ENCODE measurements around the gene ANGPTL7. TPM values are rescaled to one million over a fixed set of nuclear protein-coding genes. Genes with fewer than 3 reads are reported as not detected.
"Not testable (repeated sequence)": the region's sequence is repeated elsewhere in the genome, so short reads cannot be mapped to it uniquely, and the experiment has no call there.

ANGPTL7 gene
- total RNA-seq, 4 donors from 2014 or later, result 4.2 to 16.9 (median 6.9) TPM

- DNase-seq (ENCODE audit: extremely low spot score), result no peak
Observed at GRCh38 chr1:11158720-11159321, 30.3 kb upstream of the ANGPTL7 start.

GRCh38 chr1:11162752-11163151, 26.4 kb upstream of the ANGPTL7 start:
- DNase-seq (ENCODE audit: extremely low spot score); H3K4me3 ChIP-seq; intact Hi-C loops (cut with DNase I); H3K27me3 ChIP-seq; H3K9me3 ChIP-seq; H3K27ac ChIP-seq (replicated peaks in 1 of 4): not testable (repeated sequence)
- H3K36me3 ChIP-seq, result peaks cover 3 to 25% (median 20%) of the 10 kb centered on the region in 4 donors
- WGBS, result 94% methylated on average over 4 of the region's 4 CpGs
- peaks cover 12 to 17% (median 12%) of the 10 kb centered on the region in 4 donors for H3K4me1 ChIP-seq

More at GRCh38 chr1:11158720-11159321, 30.3 kb upstream of the ANGPTL7 start:
- 61% methylated on average over 3 of the region's 3 CpGs for WGBS
- Histone ChIP-seq H3K36me3 (peaks cover 0 to 48% (median 34%) of the 10 kb centered on the region in 4 donors), H3K27ac (replicated peaks in 1 of 4) (no peak overlapping the region), H3K9me3 (no peaks in the 10 kb centered on the region), H3K4me1 (peaks cover 18 to 21% (median 20%) of the 10 kb centered on the region in 4 donors), H3K4me3 (no peak overlapping the region), H3K27me3 (no peaks in the 10 kb centered on the region)
- intact Hi-C loops (cut with DNase I), result no loop called here
- TF ChIP-seq EP300 (IDR thresholded peaks at IDR 0.05), result no peak
- no peak for TF ChIP-seq POLR2AphosphoS5 (IDR thresholded peaks at IDR 0.05)
- no peak for TF ChIP-seq POLR2A (IDR thresholded peaks at IDR 0.05; ENCODE audit: low read depth)
- no peak for TF ChIP-seq CTCF (IDR thresholded peaks at IDR 0.05)

GRCh38 chr1:11166744-11167143, 22.4 kb upstream of the ANGPTL7 start:
- H3K27ac ChIP-seq (replicated peaks in 1 of 4); H3K9me3 ChIP-seq; DNase-seq (ENCODE audit: extremely low spot score); H3K27me3 ChIP-seq; intact Hi-C loops (cut with DNase I); H3K4me3 ChIP-seq; H3K4me1 ChIP-seq: not testable (repeated sequence)
- WGBS, result 100% methylated on average over 5 of the region's 5 CpGs
- peaks cover 3 to 27% (median 11%) of the 10 kb centered on the region in 4 donors for H3K36me3 ChIP-seq

GRCh38 chr1:11168731-11169130, 20.4 kb upstream of the ANGPTL7 start:
- Histone ChIP-seq H3K4me3 (no peak overlapping the region), H3K4me1 (no peaks in the 10 kb centered on the region), H3K27me3 (no peaks in the 10 kb centered on the region), H3K9me3 (no peaks in the 10 kb centered on the region), H3K36me3 (peaks cover 3 to 26% (median 10%) of the 10 kb centered on the region in 4 donors), H3K27ac (replicated peaks in 1 of 4) (no peak overlapping the region)
- TF ChIP-seq POLR2A (IDR thresholded peaks at IDR 0.05; ENCODE audit: low read depth) (no peak), POLR2AphosphoS5 (IDR thresholded peaks at IDR 0.05) (no peak), CTCF (IDR thresholded peaks at IDR 0.05) (no peak), EP300 (IDR thresholded peaks at IDR 0.05) (no peak)
- DNase-seq (ENCODE audit: extremely low spot score), result no peak
- intact Hi-C loops (cut with DNase I), result no loop called here
- 91% methylated on average over 1 of the region's 1 CpG for WGBS

GRCh38 chr1:11169202-11169601, 20.0 kb upstream of the ANGPTL7 start:
- TF ChIP-seq EP300 (IDR thresholded peaks at IDR 0.05) (no peak), CTCF (IDR thresholded peaks at IDR 0.05) (no peak), POLR2A (IDR thresholded peaks at IDR 0.05; ENCODE audit: low read depth) (no peak)
- Histone ChIP-seq H3K27me3 (no peaks in the 10 kb centered on the region), H3K4me3 (no peak overlapping the region), H3K27ac (replicated peaks in 1 of 4) (no peak overlapping the region), H3K4me1 (peaks cover 0 to 2% (median under 1%) of the 10 kb centered on the region in 4 donors), H3K9me3 (no peaks in the 10 kb centered on the region), H3K36me3 (peaks cover 3 to 26% (median 10%) of the 10 kb centered on the region in 4 donors)
- intact Hi-C loops (cut with DNase I), result no loop called here
- no peak for DNase-seq (ENCODE audit: extremely low spot score)
- 76% methylated on average over 3 of the region's 3 CpGs for WGBS

- WGBS, result 89% methylated on average over 2 of the region's 2 CpGs
- H3K9me3 ChIP-seq, result no peaks in the 10 kb centered on the region
- H3K36me3 ChIP-seq, result peaks cover 3 to 26% (median 10%) of the 10 kb centered on the region in 4 donors
- H3K4me3 ChIP-seq, result no peak overlapping the region
- intact Hi-C loops (cut with DNase I), result no loop called here
- DNase-seq (ENCODE audit: extremely low spot score), result no peak
- TF ChIP-seq POLR2AphosphoS5 (IDR thresholded peaks at IDR 0.05) (no peak), CTCF (IDR thresholded peaks at IDR 0.05) (no peak), EP300 (IDR thresholded peaks at IDR 0.05) (no peak), POLR2A (IDR thresholded peaks at IDR 0.05; ENCODE audit: low read depth) (no peak)
- no peaks in the 10 kb centered on the region for H3K27me3 ChIP-seq
- H3K4me1 ChIP-seq, result peaks cover 0 to 7% (median 2%) of the 10 kb centered on the region in 4 donors
- H3K27ac ChIP-seq (replicated peaks in 1 of 4), result no peak overlapping the region
Observed at GRCh38 chr1:11170102-11170501, 19.1 kb upstream of the ANGPTL7 start.
